Breast epithelium (tissue), 3 donors: Measurements from ENCODE around the gene CABP4.
A peak's percentile ranks its signal among the peaks of the same experiment; 100 is the strongest.

Source experiments
- POLR2A ChIP-seq: fragments of 450-650 bp; IDR thresholded peaks from one replicate; pipeline ENCODE4 v1.6.1; 2016; ENCODE audit warnings: antibody characterized with exemption, mild to moderate bottlenecking, moderate library complexity
- TF ChIP-seq, protein P1 (sequence below), 3 donors: fragments of 450-650 bp; IDR thresholded peaks; one replicate each; pipeline ENCODE4 v1.5.1; 2016 to 2017; ENCODE audit warnings: antibody characterized with exemption in 3 of 3, mild to moderate bottlenecking in 3 of 3, moderate library complexity in 3 of 3

DNA sequence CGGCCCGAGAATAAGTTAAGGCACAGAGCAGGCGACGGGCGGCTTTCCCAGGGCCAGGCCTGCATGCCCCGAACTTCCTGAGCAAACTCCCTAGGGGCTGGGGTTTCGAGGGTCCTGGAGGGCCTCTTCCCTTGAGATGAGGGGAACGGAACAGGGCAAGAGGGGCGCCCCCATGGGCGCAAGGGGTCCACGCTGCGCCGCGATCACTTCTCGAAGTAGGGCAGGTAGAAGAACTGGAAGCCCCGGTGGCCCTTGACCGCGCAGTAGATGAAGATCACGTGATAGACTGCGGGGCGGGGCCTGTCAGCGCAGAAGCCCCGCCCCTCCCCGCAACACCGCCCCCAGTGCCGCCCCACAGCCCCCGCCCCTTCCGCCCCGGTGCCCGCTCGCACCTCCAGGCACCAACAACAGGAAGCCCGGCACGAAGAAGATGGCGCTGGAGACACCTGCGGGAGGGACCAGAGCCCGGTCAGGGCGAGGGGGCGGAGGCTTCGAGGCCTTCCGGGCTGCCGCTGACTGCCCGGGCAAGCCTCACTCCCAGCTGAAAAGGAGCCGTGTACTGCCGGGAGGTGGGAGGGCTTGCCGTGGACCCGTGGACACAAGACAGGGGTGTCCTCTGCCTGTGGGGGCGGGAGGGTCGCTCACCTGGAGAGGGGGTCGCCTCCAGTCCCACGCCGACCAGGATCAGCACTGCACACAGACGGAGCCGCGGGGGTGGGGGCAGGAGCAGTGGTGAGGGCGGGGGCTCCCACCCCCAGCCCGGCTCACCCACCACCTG, 9.4 kb downstream of the CABP4 start:
- TF ChIP-seq, protein P1, sequence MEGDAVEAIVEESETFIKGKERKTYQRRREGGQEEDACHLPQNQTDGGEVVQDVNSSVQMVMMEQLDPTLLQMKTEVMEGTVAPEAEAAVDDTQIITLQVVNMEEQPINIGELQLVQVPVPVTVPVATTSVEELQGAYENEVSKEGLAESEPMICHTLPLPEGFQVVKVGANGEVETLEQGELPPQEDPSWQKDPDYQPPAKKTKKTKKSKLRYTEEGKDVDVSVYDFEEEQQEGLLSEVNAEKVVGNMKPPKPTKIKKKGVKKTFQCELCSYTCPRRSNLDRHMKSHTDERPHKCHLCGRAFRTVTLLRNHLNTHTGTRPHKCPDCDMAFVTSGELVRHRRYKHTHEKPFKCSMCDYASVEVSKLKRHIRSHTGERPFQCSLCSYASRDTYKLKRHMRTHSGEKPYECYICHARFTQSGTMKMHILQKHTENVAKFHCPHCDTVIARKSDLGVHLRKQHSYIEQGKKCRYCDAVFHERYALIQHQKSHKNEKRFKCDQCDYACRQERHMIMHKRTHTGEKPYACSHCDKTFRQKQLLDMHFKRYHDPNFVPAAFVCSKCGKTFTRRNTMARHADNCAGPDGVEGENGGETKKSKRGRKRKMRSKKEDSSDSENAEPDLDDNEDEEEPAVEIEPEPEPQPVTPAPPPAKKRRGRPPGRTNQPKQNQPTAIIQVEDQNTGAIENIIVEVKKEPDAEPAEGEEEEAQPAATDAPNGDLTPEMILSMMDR (IDR thresholded peaks at IDR 0.05) = no peak
- peak; percentile 26 for TF ChIP-seq POLR2A
